HL-60 (cell line): Measurements from ENCODE around the gene ALK.

Source experiments
- DNase-seq, 2 experiments: peaks; one replicate each; pipeline ENCODE4 v3.0.0-alpha.2; 2010 to 2020; ENCODE audit warnings: low read depth in 1 of 2, low spot score in 1 of 2
- H3K27ac ChIP-seq: fragments of 250-450 bp; sonication (Bioruptor Pico); replicated peaks from 2 replicates; pipeline ENCODE4 v1.5.1; 2020; ENCODE audit warnings: mild to moderate bottlenecking, moderate library complexity
- H3K27me3 ChIP-seq: fragments of 250-450 bp; sonication (Bioruptor Pico); 2 replicates; pipeline ENCODE4 v1.5.1; 2021; ENCODE audit warnings: mild to moderate bottlenecking, moderate library complexity; ENCODE audit not compliant: insufficient read depth, poor library complexity, severe bottlenecking
- H3K4me3 ChIP-seq: replicated peaks from 2 replicates; pipeline ENCODE4 v1.5.1; 2011; ENCODE audit warnings: mild to moderate bottlenecking, control low read depth, low read length; ENCODE audit not compliant: insufficient read depth
- CTCF ChIP-seq: IDR thresholded peaks from one replicate; pipeline ENCODE4 v1.5.1; 2011; ENCODE audit warnings: low read length, control low read depth, inconsistent platforms; ENCODE audit not compliant: insufficient read depth
- GABPA ChIP-seq: IDR thresholded peaks from 2 replicates; pipeline ENCODE4 v1.6.1; 2012; ENCODE audit warnings: low read depth
- POLR2AphosphoS5 ChIP-seq: IDR thresholded peaks from 2 replicates; pipeline ENCODE4 v1.6.1; 2012; ENCODE audit warnings: low read depth
- REST ChIP-seq: IDR thresholded peaks from 2 replicates; pipeline ENCODE4 v1.6.1; 2012; ENCODE audit warnings: low read depth; ENCODE audit not compliant: insufficient replicate concordance
- SPI1 ChIP-seq: IDR thresholded peaks from 2 replicates; pipeline ENCODE4 v1.6.1; 2012; ENCODE audit warnings: low read depth, mild to moderate bottlenecking, borderline replicate concordance

Gene ALK

GRCh38 chr2:29517413-29517812 is 404.0 kb downstream of the ALK start:
- Histone ChIP-seq H3K4me3 (no peak overlapping the region), H3K27me3 (no peaks in the 10 kb centered on the region), H3K27ac (no peak overlapping the region)
- no peak for DNase-seq
- TF ChIP-seq CTCF, result no peak
- no peak for TF ChIP-seq SPI1
- no peak for TF ChIP-seq GABPA
- no peak for TF ChIP-seq REST
- no peak for TF ChIP-seq POLR2AphosphoS5

- TF ChIP-seq SPI1, result no peak
- TF ChIP-seq POLR2AphosphoS5, result no peak
- TF ChIP-seq REST, result no peak
- TF ChIP-seq GABPA, result no peak
- TF ChIP-seq CTCF, result no peak
- DNase-seq, result no peak
- no peak overlapping the region for H3K27ac ChIP-seq
- no peak overlapping the region for H3K4me3 ChIP-seq
- H3K27me3 ChIP-seq, result no peaks in the 10 kb centered on the region
Observed at GRCh38 chr2:29516767-29517166, 404.6 kb downstream of the ALK start.

- Histone ChIP-seq H3K27ac (no peak overlapping the region), H3K4me3 (no peak overlapping the region), H3K27me3 (no peaks in the 10 kb centered on the region)
- TF ChIP-seq GABPA (no peak), SPI1 (no peak), REST (no peak), CTCF (no peak), POLR2AphosphoS5 (no peak)
- DNase-seq, result no peak
Observed at GRCh38 chr2:29509878-29510277, 411.5 kb downstream of the ALK start.
